CD4-positive, alpha-beta T cell treated with Interferon alpha-2 for 1 hour (primary cell): ENCODE results near the gene RBM10.

Experiments
- DNase-seq, 2 donors: peaks; one replicate each; pipeline ENCODE4 v3.0.0-alpha.2; 2020 to 2022

RBM10 gene

DNA sequence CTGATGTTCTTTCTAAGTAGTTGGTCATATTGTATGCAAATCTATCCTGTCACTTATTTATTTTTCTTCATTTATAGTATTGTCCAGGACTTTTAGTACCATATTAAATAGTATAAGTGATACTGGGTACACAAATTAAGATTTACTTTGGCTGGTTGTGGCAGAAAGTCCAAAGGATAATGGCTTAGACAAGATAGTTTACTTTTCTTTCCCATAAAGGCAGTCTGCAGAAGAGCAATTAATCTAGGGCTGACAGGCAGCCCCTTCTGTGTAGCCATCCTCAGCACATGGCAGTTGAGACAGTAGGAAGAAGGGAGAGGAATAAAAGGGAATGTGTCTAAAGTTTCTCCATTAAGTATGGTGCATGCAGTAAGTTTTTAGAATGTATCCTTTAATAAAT is 6.4 kb downstream of the RBM10 start:
- DNase-seq = no peak

DNA sequence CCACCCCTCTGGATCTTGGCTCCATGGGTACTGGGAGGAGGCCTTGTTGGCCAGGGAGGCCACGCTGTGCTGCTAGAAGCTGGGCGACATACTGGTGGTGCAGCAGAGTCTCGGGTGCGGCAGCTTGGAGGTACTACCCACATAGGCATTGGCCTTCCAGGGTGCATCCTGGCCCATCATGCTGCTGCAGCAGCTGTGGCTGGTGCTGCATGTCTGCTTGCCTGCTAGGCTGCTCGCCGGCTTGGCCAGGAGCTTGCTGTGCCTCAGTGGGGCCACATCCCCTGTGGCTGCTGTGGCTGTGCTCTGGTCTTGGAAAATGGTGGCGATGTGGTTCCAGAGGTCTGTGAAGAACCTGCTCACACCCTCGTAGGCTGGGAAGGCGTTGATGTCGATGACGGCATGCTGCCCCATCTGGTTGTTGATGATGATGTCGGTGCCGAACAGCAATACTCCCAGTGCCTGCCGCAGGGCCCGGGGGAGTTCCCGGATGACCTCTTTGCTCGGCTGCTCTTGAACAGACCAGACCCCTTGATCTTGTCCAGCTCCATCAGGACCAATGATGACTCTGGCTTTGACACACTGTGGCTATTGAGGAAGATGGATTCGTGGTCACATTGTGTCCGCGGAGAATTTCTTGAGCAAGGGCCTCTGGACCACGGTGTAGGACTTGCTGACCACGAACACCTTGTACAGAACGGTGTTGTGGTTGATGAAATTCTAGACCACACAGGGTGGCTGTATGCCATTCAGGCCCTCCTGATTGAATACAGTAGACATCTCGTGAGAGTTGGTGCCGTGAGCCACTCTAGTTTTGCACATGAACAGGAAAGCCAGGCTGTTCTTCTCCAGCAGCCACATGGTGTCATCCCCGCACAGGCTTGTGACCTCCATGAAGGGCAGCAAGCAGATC is 11.8 kb downstream of the RBM10 start:
- no peak for DNase-seq

DNA sequence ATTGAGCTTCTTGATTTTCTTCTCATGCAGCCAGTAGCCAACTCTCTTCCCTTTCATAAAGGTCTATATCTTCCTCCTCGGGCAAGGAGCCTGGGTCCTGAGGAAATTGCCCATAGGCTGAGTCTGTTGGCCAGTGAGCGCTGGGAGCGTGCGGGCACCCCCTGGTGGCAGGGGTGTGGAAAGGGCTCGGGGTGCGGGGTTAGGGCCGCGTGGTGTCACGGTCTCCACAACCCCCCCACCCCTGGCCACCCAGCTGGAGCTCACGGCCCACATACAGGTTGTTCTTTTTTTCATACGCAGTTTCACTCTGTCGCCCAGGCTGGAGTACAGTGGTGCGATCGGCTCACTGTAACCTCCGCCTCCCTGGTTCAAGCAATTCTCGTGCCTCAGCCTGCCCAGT is 13.1 kb downstream of the RBM10 start:
- DNase-seq = no peak

GRCh38 chrX:47158781-47159180 is 13.8 kb downstream of the RBM10 start:
- no peak for DNase-seq

DNA sequence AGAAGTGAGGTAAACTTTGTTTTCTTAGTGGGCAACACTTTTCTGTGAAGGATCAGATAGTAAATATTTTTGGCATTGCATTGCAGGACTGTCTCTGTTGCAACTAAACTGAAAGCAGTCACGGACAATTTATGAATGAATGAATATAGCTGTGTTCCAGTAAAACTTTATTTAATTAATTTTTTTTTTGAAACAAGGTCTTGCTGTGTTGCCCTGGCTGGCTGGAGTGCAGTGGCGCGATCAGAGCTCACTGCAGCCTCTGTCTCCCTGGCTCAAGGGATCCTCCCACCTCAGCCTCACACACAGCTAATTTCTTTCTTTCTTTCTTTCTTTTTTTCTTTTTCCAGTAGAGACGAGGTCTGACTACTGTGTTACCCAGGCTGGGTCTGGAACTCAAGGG is 15.8 kb downstream of the RBM10 start:
- DNase-seq = no peak

- DNase-seq = no peak
Measured at GRCh38 chrX:47162927-47163583, 18.0 kb downstream of the RBM10 start.

DNA sequence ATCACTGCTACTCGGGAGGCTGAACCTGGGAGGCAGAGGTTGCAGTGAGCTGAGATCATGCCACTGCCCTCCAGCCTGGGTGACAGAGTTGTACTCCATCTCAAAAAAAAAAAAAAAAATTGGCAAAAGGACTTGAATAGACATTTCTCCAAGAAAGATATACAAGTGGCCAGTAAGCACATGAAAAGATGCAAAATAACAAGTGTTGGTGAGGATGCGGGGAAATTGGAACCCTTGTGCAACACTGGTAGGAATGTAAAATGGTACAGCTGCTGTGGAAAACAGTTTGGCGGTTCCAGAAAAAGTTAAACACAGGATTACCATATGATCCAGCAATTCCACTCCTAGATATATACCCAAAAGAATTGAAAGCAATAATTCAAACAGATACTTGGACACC is 19.4 kb downstream of the RBM10 start:
- DNase-seq = no peak

- DNase-seq = no peak
Measured at GRCh38 chrX:47166126-47166525, 21.1 kb downstream of the RBM10 start.

DNA sequence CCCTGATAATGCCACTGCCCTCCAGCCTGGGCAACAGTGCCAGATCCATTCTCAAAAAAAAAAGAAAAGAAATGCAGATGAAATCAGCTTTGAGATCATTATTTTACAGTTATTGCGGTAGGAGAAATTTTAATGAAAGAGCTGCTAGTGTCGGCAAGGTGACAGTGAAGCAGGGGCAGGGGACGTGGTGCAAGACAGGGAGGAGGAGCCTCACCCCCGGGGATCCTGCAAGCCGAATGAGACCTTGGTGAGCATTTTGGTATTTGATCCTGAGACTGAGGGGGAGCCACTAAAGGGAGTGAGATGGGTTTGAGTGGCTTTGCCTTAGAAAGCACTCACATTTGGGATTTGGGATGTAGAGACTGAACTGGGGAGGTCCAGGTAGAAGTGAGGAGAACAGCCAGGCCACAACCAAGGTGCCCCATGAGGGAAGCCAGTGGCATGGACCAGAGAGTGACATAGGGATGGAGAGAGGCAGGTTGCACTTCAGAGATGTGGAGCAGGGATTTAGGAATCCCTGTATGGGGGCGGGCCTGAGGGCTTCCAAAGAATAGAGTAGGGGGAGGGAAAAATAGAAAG is 23.6 kb downstream of the RBM10 start:
- DNase-seq = no peak

DNA sequence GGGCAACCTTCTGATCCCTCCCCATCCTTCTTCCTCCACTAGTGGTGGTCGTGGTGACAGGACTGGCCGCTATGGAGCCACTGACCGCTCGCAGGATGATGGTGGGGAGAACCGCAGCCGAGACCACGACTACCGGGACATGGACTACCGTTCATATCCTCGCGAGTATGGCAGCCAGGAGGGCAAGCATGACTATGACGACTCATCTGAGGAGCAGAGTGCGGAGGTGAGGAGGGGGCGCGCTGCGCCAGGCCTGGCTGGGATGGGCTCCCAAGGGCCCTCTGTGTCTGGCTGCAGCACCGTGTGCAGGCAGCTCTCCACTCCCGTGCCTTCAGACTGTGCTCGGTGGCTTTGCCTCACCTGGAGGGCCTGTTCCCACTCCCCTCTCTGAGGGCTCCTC is 24.3 kb downstream of the RBM10 start:
- no peak for DNase-seq

- no peak for DNase-seq
Measured at GRCh38 chrX:47169726-47170515, 24.9 kb downstream of the RBM10 start.

GRCh38 chrX:47170861-47171692 is 26.1 kb downstream of the RBM10 start:
- DNase-seq = no peak

- DNase-seq = no peak
Measured at GRCh38 chrX:47171996-47172395, 27.0 kb downstream of the RBM10 start.

DNA sequence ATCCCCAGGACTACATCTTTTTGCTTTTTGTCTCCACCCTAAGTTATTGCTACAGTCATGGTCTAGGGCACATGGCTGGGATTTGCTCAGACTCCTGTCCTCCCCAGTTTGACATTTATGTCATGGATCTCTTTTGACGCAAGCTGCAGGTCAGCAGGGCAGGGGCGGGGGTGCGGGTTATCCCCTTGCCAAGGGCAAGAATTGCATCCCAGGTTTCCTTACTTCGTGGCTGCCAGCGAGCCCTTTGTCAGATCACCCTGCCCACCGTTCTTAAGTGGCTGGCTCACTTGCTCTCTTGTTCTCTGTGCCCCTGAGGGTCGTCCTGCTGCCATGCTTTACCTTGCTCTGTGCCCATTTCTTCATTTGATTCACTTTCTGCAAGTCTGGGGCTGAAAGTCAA is 27.5 kb downstream of the RBM10 start:
- DNase-seq = no peak

- no peak for DNase-seq
Measured at GRCh38 chrX:47172971-47173792, 28.2 kb downstream of the RBM10 start.

DNA sequence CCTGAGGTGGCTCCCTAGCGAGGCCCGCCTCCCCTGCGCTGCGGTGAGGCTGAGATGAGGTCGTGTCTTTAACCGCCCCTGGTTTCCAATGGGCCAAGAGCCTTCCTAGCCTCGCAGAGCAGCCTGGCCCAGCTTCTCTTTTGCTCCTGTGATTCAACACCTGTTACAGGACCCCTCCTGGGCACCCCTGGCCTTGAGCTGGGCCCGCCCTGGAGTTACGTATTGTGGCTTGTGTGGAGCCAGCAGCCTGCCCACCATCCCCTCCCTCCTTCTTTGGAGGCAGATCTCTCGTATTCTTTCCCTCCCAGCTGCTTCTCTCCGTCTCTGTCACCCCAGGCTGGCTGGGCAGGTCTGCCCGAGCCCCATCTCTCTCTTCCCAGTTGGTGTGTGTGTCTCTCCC is 29.4 kb downstream of the RBM10 start:
- DNase-seq = no peak

DNA sequence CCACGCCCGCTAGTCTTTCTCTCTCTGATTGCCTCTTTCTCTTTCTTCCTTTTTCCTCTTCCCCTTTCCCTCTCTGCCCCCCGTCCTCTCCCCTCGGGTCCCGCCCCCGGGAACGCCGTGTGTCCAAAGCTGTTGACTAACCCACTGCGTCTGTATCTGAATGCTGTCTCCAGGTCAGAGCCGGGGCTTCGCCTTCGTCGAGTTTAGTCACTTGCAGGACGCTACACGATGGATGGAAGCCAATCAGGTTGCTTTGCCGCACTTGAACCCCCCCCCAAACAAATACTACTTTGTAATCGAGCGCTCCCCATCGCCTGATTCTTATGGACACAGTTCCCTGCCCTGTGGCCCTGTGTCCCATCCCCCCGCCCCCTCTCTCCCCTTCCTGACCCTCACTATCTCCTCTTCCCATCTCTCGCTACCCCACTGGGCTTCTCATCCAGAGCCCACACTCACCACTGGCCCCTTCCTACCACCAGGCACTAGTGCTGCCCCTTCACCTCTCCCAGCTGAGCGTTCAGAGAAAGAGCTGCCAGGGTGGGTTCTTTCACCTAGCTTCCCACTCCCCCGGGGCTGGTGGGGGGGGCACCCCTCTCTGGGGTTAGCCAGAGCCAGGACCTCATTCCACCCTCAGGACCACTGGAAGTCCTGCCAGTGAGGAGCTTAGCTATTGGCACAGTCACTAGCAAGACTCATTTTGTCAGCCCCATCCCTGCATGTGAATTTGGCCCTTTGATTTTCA is 30.0 kb downstream of the RBM10 start:
- DNase-seq = no peak

DNA sequence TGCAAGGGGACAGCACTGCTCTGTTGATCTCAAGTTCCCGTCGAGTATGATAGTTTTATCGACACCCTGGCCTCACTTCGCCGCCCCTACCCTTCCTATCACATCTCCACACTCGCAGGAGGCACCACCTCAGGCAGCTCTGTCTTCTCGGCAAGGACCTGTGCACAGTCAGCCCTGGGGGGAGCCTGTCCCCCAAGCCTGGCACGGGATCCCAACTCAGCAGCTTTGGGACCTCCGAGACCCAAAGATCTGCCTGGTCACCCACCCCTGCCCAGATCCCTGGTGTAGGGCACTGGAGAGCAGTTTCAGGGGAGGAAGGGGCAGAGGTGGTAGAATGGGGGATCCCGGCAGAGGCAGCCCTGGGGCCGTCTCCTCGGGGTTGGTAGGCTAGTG is 30.6 kb downstream of the RBM10 start:
- no peak for DNase-seq

- no peak for DNase-seq
Measured at GRCh38 chrX:47176101-47176740, 31.2 kb downstream of the RBM10 start.

DNA sequence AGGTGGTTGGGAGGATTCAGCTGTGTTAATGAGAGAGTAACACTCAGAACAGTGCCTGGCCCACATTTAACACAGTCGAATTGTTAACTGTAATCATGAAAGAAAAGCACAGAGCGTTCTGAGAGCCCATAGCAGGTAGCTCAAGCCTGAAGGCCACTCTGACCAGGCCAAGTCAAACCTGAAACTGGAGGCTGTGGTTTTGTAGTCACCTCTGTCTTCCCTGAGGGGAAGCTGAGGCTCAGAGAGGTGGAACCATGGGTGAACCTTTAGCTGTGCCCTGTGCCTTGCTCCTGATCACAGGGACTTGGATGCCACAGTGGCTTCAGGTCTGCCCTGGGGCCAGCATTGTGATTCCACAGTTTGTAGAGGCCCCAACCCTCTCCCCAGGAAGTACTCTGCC is 32.1 kb downstream of the RBM10 start:
- DNase-seq = no peak
